PC-9 (cell line): ENCODE measurements around the gene CNIH3. TPM values are rescaled to one million over a fixed set of nuclear protein-coding genes. Genes with fewer than 3 reads are reported as not detected.

Source experiments
- BruUV-seq: library from RNA; stranded (reverse); fragments of 400-500 nt; replicated peaks from 2 replicates; lab custom pipeline; 2021; lab: Mats Ljungman, UMichigan
- CTCF ChIA-PET: fragments of 300-600 bp; sonication (Branson Sonifier 250); formaldehyde crosslinking; loops from one replicate; lab custom pipeline; 2022; ENCODE audit warnings: antibody characterized with exemption; lab: Charles Lee
- POLR2A ChIA-PET: fragments of 300-600 bp; sonication (Branson Sonifier 250); formaldehyde crosslinking; loops from one replicate; lab custom pipeline; 2022; ENCODE audit warnings: antibody characterized with exemption; ENCODE audit not compliant: unreplicated experiment; lab: Charles Lee
- DNase-seq, 2 experiments: peaks; one replicate each; pipeline versions ENCODE4 v3.0.0 to v3.0.0-alpha.2; 2015 to 2022; ENCODE audit warnings: mixed read lengths in 1 of 2
- H2AFZ ChIP-seq: fragments of 200-600 bp; sonication (generic); 2 replicates; pipeline ENCODE4 v1.8.1; 2017; ENCODE audit warnings: antibody characterized with exemption
- H3F3A ChIP-seq: fragments of 200-600 bp; sonication (generic); 2 replicates; pipeline ENCODE4 v1.8.1; 2017; ENCODE audit warnings: antibody characterized with exemption, mild to moderate bottlenecking, low read depth; ENCODE audit not compliant: insufficient read depth
- H3K27ac ChIP-seq: fragments of 200-600 bp; sonication (generic); 2 replicates; pipeline ENCODE4 v1.6.1; 2016; ENCODE audit warnings: mixed run types
- H3K27me3 ChIP-seq: fragments of 200-600 bp; sonication (generic); 2 replicates; pipeline ENCODE4 v1.6.1; 2016; ENCODE audit warnings: low read depth, mixed run types; ENCODE audit not compliant: insufficient read depth
- H3K36me3 ChIP-seq: fragments of 200-600 bp; sonication (generic); 2 replicates; pipeline ENCODE4 v1.6.1; 2016; ENCODE audit warnings: low read depth, mixed run types
- H3K4me1 ChIP-seq: fragments of 200-600 bp; sonication (generic); replicated peaks from 2 replicates; pipeline ENCODE4 v1.6.1; 2016; ENCODE audit warnings: mixed run types; ENCODE audit not compliant: insufficient read depth
- H3K4me2 ChIP-seq: fragments of 200-600 bp; sonication (generic); 2 replicates; pipeline ENCODE4 v1.6.1; 2017; ENCODE audit warnings: mixed run types
- H3K4me3 ChIP-seq: fragments of 200-600 bp; sonication (generic); 2 replicates; pipeline ENCODE4 v1.6.1; 2016; ENCODE audit warnings: mixed run types
- H3K79me2 ChIP-seq: fragments of 200-600 bp; sonication (generic); 2 replicates; pipeline ENCODE4 v1.6.1; 2017; ENCODE audit warnings: low read depth, mixed run types
- H3K9me2 ChIP-seq: fragments of 200-600 bp; sonication (generic); 2 replicates; pipeline ENCODE4 v1.8.1; 2017; ENCODE audit warnings: mild to moderate bottlenecking; ENCODE audit not compliant: insufficient read depth
- H3K9me3 ChIP-seq: fragments of 200-600 bp; sonication (generic); 2 replicates; pipeline ENCODE4 v1.8.1; 2016; ENCODE audit warnings: low read depth; ENCODE audit not compliant: insufficient read depth
- H4K20me1 ChIP-seq: fragments of 200-600 bp; sonication (generic); 2 replicates; pipeline ENCODE4 v1.8.1; 2017; ENCODE audit not compliant: insufficient read depth
- CTCF ChIP-seq: fragments of 200-600 bp; sonication (generic); conservative IDR thresholded peaks from 2 replicates; pipeline ENCODE4 v1.6.1; 2017; ENCODE audit warnings: mixed run types, antibody characterized with exemption, mild to moderate bottlenecking, moderate library complexity
- EZH2 ChIP-seq: fragments of 200-600 bp; sonication (generic); IDR thresholded peaks from 2 replicates; pipeline ENCODE4 v1.8.0; 2017; ENCODE audit warnings: antibody characterized with exemption, low read depth
- intact Hi-C: fragments of 100-400 bp; cut with micrococcal nuclease; formaldehyde crosslinking; loops from one replicate; pipeline ENCODE4 v1.10.0; 2022; ENCODE audit not compliant: unreplicated experiment
- total RNA-seq: library from RNA; stranded (reverse); gene quantifications from 2 replicates; pipeline ENCODE4 v1.2.3, GENCODE V29; 2021

Gene CNIH3
- total RNA-seq, 1 experiment from 2014 or later = 8.4 TPM

GRCh38 chr1:224743608-224744164, 127.6 kb downstream of the CNIH3 start:
- Histone ChIP-seq H3F3A (no peaks in the 10 kb centered on the region), H4K20me1 (no peaks in the 10 kb centered on the region), H3K4me2 (no peak overlapping the region), H3K36me3 (no peaks in the 10 kb centered on the region), H2AFZ (no peak overlapping the region), H3K9me3 (no peaks in the 10 kb centered on the region), H3K9me2 (no peaks in the 10 kb centered on the region), H3K27ac (no peak overlapping the region), H3K79me2 (no peaks in the 10 kb centered on the region), H3K4me1 (no peaks in the 10 kb centered on the region), H3K27me3 (no peaks in the 10 kb centered on the region), H3K4me3 (no peak overlapping the region)
- ChIA-PET CTCF (no interaction called here), POLR2A (no interaction called here)
- BruUV-seq = no TSS peak
- intact Hi-C loops = no loop called here
- no peak for DNase-seq
- TF ChIP-seq EZH2 = no peak
- TF ChIP-seq CTCF = no peak

GRCh38 chr1:224744521-224744920, 128.4 kb downstream of the CNIH3 start:
- H3K9me3 ChIP-seq = no peaks in the 10 kb centered on the region
- intact Hi-C loops = no loop called here
- no peak overlapping the region for H3K4me3 ChIP-seq
- H2AFZ ChIP-seq = no peak overlapping the region
- CTCF ChIA-PET = no interaction called here
- H3K27ac ChIP-seq = no peak overlapping the region
- no peaks in the 10 kb centered on the region for H3K4me1 ChIP-seq
- no peaks in the 10 kb centered on the region for H3F3A ChIP-seq
- H3K4me2 ChIP-seq = no peak overlapping the region
- no peaks in the 10 kb centered on the region for H4K20me1 ChIP-seq
- H3K79me2 ChIP-seq = no peaks in the 10 kb centered on the region
- BruUV-seq = no TSS peak
- TF ChIP-seq CTCF = no peak
- TF ChIP-seq EZH2 = no peak
- H3K9me2 ChIP-seq = no peaks in the 10 kb centered on the region
- H3K27me3 ChIP-seq = no peaks in the 10 kb centered on the region
- DNase-seq = no peak
- POLR2A ChIA-PET = no interaction called here
- no peaks in the 10 kb centered on the region for H3K36me3 ChIP-seq

GRCh38 chr1:224745394-224745793, 129.3 kb downstream of the CNIH3 start:
- no peaks in the 10 kb centered on the region for H3K36me3 ChIP-seq
- no peaks in the 10 kb centered on the region for H4K20me1 ChIP-seq
- intact Hi-C loops = no loop called here
- H3K4me1 ChIP-seq = no peaks in the 10 kb centered on the region
- ChIA-PET CTCF (no interaction called here), POLR2A (no interaction called here)
- TF ChIP-seq EZH2 (no peak), CTCF (no peak)
- H3K79me2 ChIP-seq = no peaks in the 10 kb centered on the region
- H3K9me3 ChIP-seq = no peaks in the 10 kb centered on the region
- H3F3A ChIP-seq = no peaks in the 10 kb centered on the region
- no peaks in the 10 kb centered on the region for H3K9me2 ChIP-seq
- DNase-seq = no peak
- no peaks in the 10 kb centered on the region for H3K27me3 ChIP-seq
- no peak overlapping the region for H3K27ac ChIP-seq
- H3K4me2 ChIP-seq = no peak overlapping the region
- H2AFZ ChIP-seq = no peak overlapping the region
- no peak overlapping the region for H3K4me3 ChIP-seq
- no TSS peak for BruUV-seq
